GM12801 (cell line): ENCODE data around the gene STX18.

Experiments used
- CTCF ChIP-seq: IDR thresholded peaks from one replicate; pipeline ENCODE4 v1.5.1; 2011; ENCODE audit warnings: control low read depth; ENCODE audit not compliant: insufficient read length; ENCODE audit errors: extremely low read depth

STX18 gene

DNA sequence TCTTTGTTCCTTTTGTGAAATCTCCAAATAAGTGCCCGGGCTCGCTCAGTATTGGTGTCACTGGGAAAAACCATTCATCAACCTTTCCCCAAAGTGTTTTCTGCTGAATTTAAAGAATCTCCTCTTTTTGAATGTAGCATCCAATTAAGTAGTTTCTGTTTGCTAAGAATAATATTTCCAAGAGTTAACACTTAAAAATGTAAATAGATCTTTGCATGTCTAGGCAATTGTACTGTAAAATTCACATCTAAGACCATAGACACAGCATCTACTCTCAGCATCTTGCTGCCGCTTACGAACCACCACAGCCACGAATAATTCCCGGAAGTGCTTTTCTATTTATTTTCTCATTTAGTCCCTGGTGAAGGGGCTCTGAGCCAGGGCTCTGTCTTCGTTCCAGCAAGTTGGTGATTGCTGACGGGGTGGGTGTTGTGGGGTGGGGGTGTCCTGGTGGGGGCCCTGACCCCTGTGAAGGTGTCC is 153.5 kb downstream of the STX18 start:
- TF ChIP-seq CTCF = no peak

DNA sequence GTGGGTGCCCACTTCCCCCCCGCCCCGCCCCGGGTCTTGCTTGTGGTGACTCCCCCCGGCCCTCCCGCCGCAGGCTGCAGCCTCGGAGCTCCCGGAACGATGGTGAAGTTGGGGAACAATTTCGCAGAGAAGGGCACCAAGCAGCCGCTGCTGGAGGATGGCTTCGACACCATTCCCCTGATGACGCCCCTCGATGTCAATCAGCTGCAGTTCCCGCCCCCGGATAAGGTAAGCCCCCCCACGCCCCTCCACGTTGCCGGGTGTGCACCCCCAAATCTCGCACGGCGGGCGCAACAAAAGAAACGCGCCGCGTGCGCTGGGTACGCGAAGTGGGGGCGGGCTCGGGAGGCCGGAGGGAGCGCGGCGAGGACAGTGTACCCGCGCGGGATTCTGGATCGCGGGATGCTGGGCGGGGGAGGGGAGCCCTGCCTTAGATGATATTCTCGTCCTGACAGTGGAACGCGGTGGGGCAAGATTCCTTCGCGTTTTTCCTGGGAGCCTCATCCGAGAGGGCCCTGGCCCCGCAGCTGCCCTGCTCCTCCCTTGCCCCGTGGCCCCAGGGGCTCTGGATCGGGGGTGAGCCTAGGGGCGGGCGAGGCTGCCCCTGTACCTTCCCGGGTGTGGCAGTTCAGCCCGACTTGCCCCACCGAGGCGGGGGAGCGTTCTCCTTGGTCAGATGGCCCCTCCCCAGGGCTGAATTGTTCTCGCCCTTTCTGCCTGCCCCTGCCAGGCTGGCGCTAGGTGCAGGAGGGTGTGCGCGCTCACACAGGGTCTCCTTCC is 154.1 kb downstream of the STX18 start:
- no peak for TF ChIP-seq CTCF

DNA sequence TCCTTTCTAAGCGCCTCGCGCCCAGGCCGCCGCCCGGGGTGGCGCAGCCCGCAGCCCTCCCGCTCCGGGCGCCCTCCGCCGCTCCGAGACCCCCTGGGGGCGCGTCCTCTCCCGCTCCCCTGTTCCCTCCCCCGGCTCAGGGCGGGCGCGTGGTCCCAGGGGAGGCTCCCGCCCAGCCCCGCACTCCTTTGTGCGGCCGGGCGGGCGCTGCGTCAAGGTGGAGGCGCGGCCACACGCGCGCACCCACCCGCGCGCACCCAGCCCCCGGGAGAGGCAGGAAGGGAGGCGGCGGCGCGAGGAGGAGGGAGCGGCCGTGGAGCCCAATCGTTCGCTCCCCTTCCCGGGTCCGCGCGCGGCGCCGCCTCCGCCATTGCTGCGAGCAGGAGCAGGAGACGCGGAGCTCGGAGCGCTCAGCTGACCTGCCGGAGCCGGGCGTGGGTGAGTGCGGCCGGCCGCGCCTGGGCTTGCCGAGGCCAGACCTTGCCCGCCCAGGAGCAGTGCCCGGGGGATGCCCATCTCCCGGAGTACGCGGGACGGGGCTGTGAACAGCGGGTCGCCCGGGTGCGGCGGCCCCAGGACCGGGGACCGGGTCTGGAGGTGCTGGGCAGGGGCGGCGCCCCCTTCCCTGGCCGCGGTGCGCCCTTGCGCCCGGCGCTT is 155.0 kb downstream of the STX18 start, which contains the start of gene NSG1:
Gene NSG1, plus strand, starts transcription at position 367 of the 657 bp plus-strand sequence. CDS start 528 bp downstream, outside the sequence.
- no peak for TF ChIP-seq CTCF

DNA sequence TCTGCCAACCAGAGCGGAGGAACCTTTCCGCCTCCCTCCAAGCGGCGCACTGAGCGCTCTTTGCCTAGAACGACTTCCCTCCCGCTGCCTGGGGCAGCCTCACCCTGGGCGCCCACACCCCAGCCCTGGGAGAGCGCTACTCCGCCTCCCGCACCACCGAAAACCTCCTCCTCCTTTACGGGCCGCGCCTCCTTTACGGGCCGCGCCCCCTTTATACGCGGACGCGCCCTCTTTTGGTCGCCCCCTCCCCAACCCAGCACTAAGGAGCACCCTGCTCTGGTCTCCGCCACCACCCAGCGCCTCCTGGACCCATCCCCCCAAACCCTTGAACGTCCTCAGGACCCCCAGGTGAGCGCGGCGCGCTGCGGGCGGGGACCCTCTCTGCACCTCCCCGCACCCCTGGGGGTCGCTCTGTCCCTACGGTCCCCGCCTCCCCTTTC is 155.5 kb downstream of the STX18 start:
- no peak for TF ChIP-seq CTCF

GRCh38 chr4:4385729-4386295 is 156.0 kb downstream of the STX18 start:
- no peak for TF ChIP-seq CTCF

DNA sequence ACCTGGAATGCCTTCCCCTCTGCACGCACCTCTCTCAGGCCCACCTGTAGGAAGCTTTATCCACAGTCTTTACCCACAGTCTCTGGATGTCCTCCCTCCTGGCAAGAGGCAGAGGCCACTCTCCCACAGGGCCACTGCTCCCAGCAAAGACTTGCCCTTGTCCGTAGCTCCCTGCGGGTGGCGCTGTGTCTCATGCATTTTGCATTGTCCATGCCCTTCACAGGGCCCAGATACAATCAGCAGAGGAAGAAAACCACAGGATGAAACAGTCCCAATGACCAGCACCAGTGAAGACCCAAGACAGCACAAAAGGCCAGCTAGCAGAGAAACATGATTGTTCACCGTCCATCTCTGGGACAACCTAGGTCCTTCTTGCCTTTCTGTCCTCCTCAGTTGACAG is 157.0 kb downstream of the STX18 start:
- TF ChIP-seq CTCF = no peak

- no peak for TF ChIP-seq CTCF
Measured at GRCh38 chr4:4383085-4383484, 158.8 kb downstream of the STX18 start.
